GM12878 (cell line): ENCODE results near the gene C5orf52. TPM values are rescaled to one million over a fixed set of nuclear protein-coding genes. Genes with fewer than 3 reads are reported as not detected.

Experiments used
- ATAC-seq: fragments of 200-7000 bp; cut with Tn5 transposase; 3 replicates; pipeline ENCODE4 v1.9.1; 2020; ENCODE audit warnings: mild to moderate bottlenecking, moderate library complexity
- BruUV-seq: library from RNA; stranded (reverse); fragments of 400-500 nt; replicated peaks from 2 replicates; lab custom pipeline; 2021; lab: Mats Ljungman, UMichigan
- CTCF ChIA-PET: fragments of 300-600 bp; sonication (Branson Sonifier 250); formaldehyde crosslinking; extraction: SDS; loops from one replicate; lab custom pipeline; 2021; ENCODE audit warnings: inconsistent platforms; lab: Yijun Ruan, JAX
- POLR2A ChIA-PET: fragments of 350-600 bp; formaldehyde crosslinking; extraction: SDS; loops from one replicate; lab custom pipeline; 2021; ENCODE audit warnings: inconsistent platforms; lab: Charles Lee
- RAD21 ChIA-PET: fragments of 300-600 bp; sonication (Branson Sonifier 250); formaldehyde crosslinking; loops from one replicate; lab custom pipeline; 2023; ENCODE audit warnings: antibody characterized with exemption; ENCODE audit not compliant: unreplicated experiment; lab: Charles Lee
- SMC1A ChIA-PET: fragments of 300-600 bp; sonication (Branson Sonifier 250); formaldehyde crosslinking; loops from one replicate; lab custom pipeline; 2023; ENCODE audit not compliant: unreplicated experiment, uncharacterized antibody; lab: Charles Lee
- DNase-seq: peaks from one replicate; pipeline ENCODE4 v3.0.0-alpha.2; 2011; ENCODE audit warnings: low read depth, low spot score
- FAIRE-seq: peaks from 3 replicates; lab custom pipeline; 2011; peaks lifted over from hg19 to GRCh38; lab: Jason Lieb, UNC
- H2AFZ ChIP-seq: 2 replicates; pipeline ENCODE4 v1.6.0; 2011; ENCODE audit warnings: low read depth, low read length, control low read depth; ENCODE audit not compliant: control insufficient read depth
- H3K27ac ChIP-seq: 2 replicates; pipeline ENCODE4 v1.5.1; 2011; ENCODE audit warnings: control low read depth; ENCODE audit not compliant: control insufficient read depth, insufficient read depth
- H3K27me3 ChIP-seq, 2 experiments: replicated peaks in 1 of 2; 2 replicates each; pipeline versions ENCODE4 v1.6.0 to v1.6.1; 2011; ENCODE audit warnings: low read length in 1 of 2; ENCODE audit not compliant: control insufficient read depth in 2 of 2, insufficient read depth in 2 of 2
- H3K36me3 ChIP-seq, 2 experiments: 2 replicates each; pipeline ENCODE4 v1.5.1; 2011; ENCODE audit warnings: low read length in 1 of 2; ENCODE audit not compliant: control insufficient read depth in 2 of 2, insufficient read depth in 2 of 2
- H3K4me1 ChIP-seq: 2 replicates; pipeline ENCODE4 v1.6.1; 2011; ENCODE audit warnings: mild to moderate bottlenecking, low read length, moderate library complexity, mixed read lengths; ENCODE audit not compliant: control insufficient read depth, insufficient read depth
- H3K4me2 ChIP-seq: 2 replicates; pipeline ENCODE4 v1.6.0; 2011; ENCODE audit warnings: control low read depth; ENCODE audit not compliant: control insufficient read depth, insufficient read depth
- H3K4me3 ChIP-seq: fragments of 200-600 bp; sonication (generic); 2 replicates; pipeline ENCODE4 v1.5.1; 2016
- H3K79me2 ChIP-seq: 2 replicates; pipeline ENCODE4 v1.6.0; 2011; ENCODE audit warnings: low read length; ENCODE audit not compliant: control insufficient read depth, insufficient read depth
- H3K9ac ChIP-seq: 2 replicates; pipeline ENCODE4 v1.8.0; 2011; ENCODE audit warnings: low read length, control low read depth, mixed read lengths; ENCODE audit not compliant: control insufficient read depth, insufficient read depth
- H3K9me3 ChIP-seq: replicated peaks from 3 replicates; pipeline ENCODE4 v1.5.1; 2011; ENCODE audit warnings: mild to moderate bottlenecking, low read length; ENCODE audit not compliant: control insufficient read depth, insufficient read depth
- H4K20me1 ChIP-seq: 2 replicates; pipeline ENCODE4 v1.6.0; 2011; ENCODE audit not compliant: control insufficient read depth, insufficient read depth
- BMI1 ChIP-seq: fragments of 450-650 bp; IDR thresholded peaks from 2 replicates; pipeline ENCODE4 v1.6.1; 2016; ENCODE audit warnings: mild to moderate bottlenecking, moderate library complexity, borderline replicate concordance
- CHD1 ChIP-seq: IDR thresholded peaks from 2 replicates; pipeline ENCODE4 v1.6.1; 2012; ENCODE audit warnings: low read depth, low read length, improper control_type of control experiment
- KAT2A ChIP-seq: conservative IDR thresholded peaks from 2 replicates; pipeline ENCODE4 v1.6.1; 2011; ENCODE audit warnings: low read depth, low read length; ENCODE audit not compliant: control insufficient read depth
- STAT3 ChIP-seq: IDR thresholded peaks from 2 replicates; pipeline ENCODE4 v1.6.1; 2011; ENCODE audit warnings: low read depth, low read length, improper control_type of control experiment
- USF1 ChIP-seq: IDR thresholded peaks from 2 replicates; pipeline ENCODE4 v1.6.1; 2011; ENCODE audit warnings: borderline replicate concordance, low read depth, mild to moderate bottlenecking, moderate library complexity, mixed read lengths, low read length; ENCODE audit not compliant: insufficient read depth; ENCODE audit errors: extremely low read length
- WRNIP1 ChIP-seq: IDR thresholded peaks from 2 replicates; pipeline ENCODE4 v1.6.1; 2011; ENCODE audit warnings: low read depth, low read length, improper control_type of control experiment, borderline replicate concordance
- ZBTB33 ChIP-seq: fragments of 450-650 bp; IDR thresholded peaks from 2 replicates; pipeline ENCODE4 v1.6.1; 2017; ENCODE audit warnings: mild to moderate bottlenecking
- ZBTB4 ChIP-seq: fragments of 450-650 bp; formaldehyde crosslinking; IDR thresholded peaks from 2 replicates; pipeline ENCODE4 v1.4.0; 2022; ENCODE audit warnings: mild to moderate bottlenecking, moderate library complexity
- WGBS: methylation state at CpG from one replicate; pipeline ENCODE4 v1.1.6; 2016; ENCODE audit warnings: low lambda C conversion rate; ENCODE audit not compliant: insufficient replicate concordance, insufficient coverage; ENCODE audit errors: missing lambda C conversion rate; 5-methylcytosine and 5-hydroxymethylcytosine counted together
- in situ Hi-C: fragments of 300-500 bp; cut with MboI; formaldehyde crosslinking; loops from 9 replicates; pipeline ENCODE4 v1.14.3; 2018; ENCODE audit warnings: mixed read lengths
- intact Hi-C: fragments of 100-400 bp; cut with micrococcal nuclease; formaldehyde crosslinking; loops from one replicate; pipeline ENCODE4 v1.14.2; 2022; ENCODE audit not compliant: unreplicated experiment
- polyA plus RNA-seq, 11 experiments: library from polyadenylated mRNA; depleted of rRNA in 4 of 11; unstranded in 6 of 11; stranded (reverse) in 5 of 11; fragments of >200 nt; fragmentation: Nextera tagmentation in 4 of 11; fragmentation: Illumina TruSeq in 1 of 11; extraction: Ambion mirVana in 4 of 11; extraction: Trizol in 1 of 11; gene quantifications; 1 replicate in 1 of 11; 2 replicates in 10 of 11; pipeline versions ENCODE4 v1.2.1 to v1.2.3, GENCODE V29; 2011 to 2016; ENCODE audit warnings: inconsistent platforms in 2 of 11, missing spikeins in 2 of 11, low read depth in 1 of 11
- total RNA-seq, 4 experiments: library from RNA; depleted of rRNA in 3 of 4; stranded (reverse); fragments of >200 nt in 3 of 4; fragmentation: Illumina TruSeq in 1 of 4; extraction: Trizol in 1 of 4; gene quantifications; 2 replicates each; pipeline versions ENCODE4 v1.2.1 to v1.2.3, GENCODE V29; 2013 to 2021

Gene C5orf52
- total and polyA plus RNA-seq, 10 of the 15 experiments (the other 5 are each of a cell fraction or from before 2014, with no cell fraction given) = not detected

- intact Hi-C loops = no loop called here
- H4K20me1 ChIP-seq = no peaks in the 10 kb centered on the region
- WGBS = 71% methylated on average over 2 of the region's 2 CpGs
- no peaks in the 10 kb centered on the region for H3K4me1 ChIP-seq
- no peaks in the 10 kb centered on the region for H3K79me2 ChIP-seq
- BruUV-seq = no TSS peak
- in situ Hi-C loops = no loop called here
- H3K4me2 ChIP-seq = no peak overlapping the region
- H3K27ac ChIP-seq = no peak overlapping the region
- no peaks in the 10 kb centered on the region for H3K36me3 ChIP-seq
- H2AFZ ChIP-seq = no peak overlapping the region
- no peaks in the 10 kb centered on the region for H3K27me3 ChIP-seq
- ChIA-PET POLR2A (interaction anchor here (0.5 kb wide), 1 partner anchor 39 kb away, joined by 3 read pairs; no protein-coding TSS in a partner anchor), SMC1A (interaction anchor here (1.0 to 1.7 kb wide), 6 partner anchors 11 to 117 kb away, joined by 3 to 5 read pairs (median 4); no protein-coding TSS in a partner anchor), RAD21 (no interaction called here), CTCF (interaction anchor here (1.4 kb wide), 1 partner anchor 159 kb away, joined by 3 read pairs; no protein-coding TSS in a partner anchor)
- DNase-seq (no peak), FAIRE-seq (no peak), ATAC-seq (no peak)
- no peaks in the 10 kb centered on the region for H3K9me3 ChIP-seq
- no peak overlapping the region for H3K4me3 ChIP-seq
- H3K9ac ChIP-seq = no peak overlapping the region
- TF ChIP-seq CHD1 (no peak), STAT3 (no peak), KAT2A (no peak), WRNIP1 (no peak), ZBTB4 (no peak), BMI1 (no peak), USF1 (no peak), ZBTB33 (0 out of 2 replicates have a peak, but pooled peaks have one; percentile 67)
These were observed 41.0 kb upstream of the C5orf52 start for GRCh38 chr5:157630341-157630740.
